GM18951 (cell line): ENCODE measurements around the gene C1orf53.
"Not testable (repeated sequence)": the region's sequence is repeated elsewhere in the genome, so short reads cannot be mapped to it uniquely, and the experiment has no call there.

Source experiments
- POLR2A ChIP-seq: IDR thresholded peaks from 4 replicates; pipeline ENCODE4 v1.6.1; 2011; ENCODE audit warnings: mild to moderate bottlenecking; ENCODE audit not compliant: insufficient read length, insufficient read depth; ENCODE audit errors: extremely low read depth
- in situ Hi-C: fragments of 300-500 bp; cut with MboI; formaldehyde crosslinking; loops from one replicate; pipeline ENCODE4 v1.12.0; 2022; ENCODE audit warnings: low sequenced_read_pairs, mixed read lengths, inconsistent platforms; ENCODE audit not compliant: unreplicated experiment

Gene C1orf53

GRCh38 chr1:197902454-197903195 is at the start of gene C1orf53:
Gene C1orf53, plus strand, starts transcription at chr1:197902630. Its CDS starts 20 bp downstream, at chr1:197902650.
- TF ChIP-seq POLR2A, result peak; percentile 57
- in situ Hi-C loops, result no loop called here

- in situ Hi-C loops, result loop anchor here (25.0 kb wide), 1 partner anchor 243 kb away; no protein-coding TSS in a partner anchor
Observed at GRCh38 chr1:197855751-197856150, 46.7 kb upstream of the C1orf53 start.

GRCh38 chr1:197857477-197857876 is 45.0 kb upstream of the C1orf53 start:
- TF ChIP-seq POLR2A, result no peak
- in situ Hi-C loops, result loop anchor here (25.0 kb wide), 1 partner anchor 245 kb away; no protein-coding TSS in a partner anchor

GRCh38 chr1:197859024-197859423 is 43.4 kb upstream of the C1orf53 start:
- no peak for TF ChIP-seq POLR2A
- in situ Hi-C loops, result loop anchor here (25.0 kb wide), 1 partner anchor 247 kb away; no protein-coding TSS in a partner anchor

GRCh38 chr1:197862221-197862620 is 40.2 kb upstream of the C1orf53 start:
- TF ChIP-seq POLR2A, result no peak
- in situ Hi-C loops, result loop anchor here (25.0 kb wide), 1 partner anchor 250 kb away; no protein-coding TSS in a partner anchor

GRCh38 chr1:197862671-197863070 is 39.8 kb upstream of the C1orf53 start:
- in situ Hi-C loops, result loop anchor here (25.0 kb wide), 1 partner anchor 250 kb away; no protein-coding TSS in a partner anchor
- TF ChIP-seq POLR2A, result no peak

GRCh38 chr1:197865809-197866208 is 36.6 kb upstream of the C1orf53 start:
- in situ Hi-C loops, result loop anchor here (25.0 kb wide), 1 partner anchor 254 kb away; no protein-coding TSS in a partner anchor
- TF ChIP-seq POLR2A, result no peak

GRCh38 chr1:197868751-197869489 is 33.5 kb upstream of the C1orf53 start:
- in situ Hi-C loops, result loop anchor here (25.0 kb wide), 1 partner anchor 257 kb away; no protein-coding TSS in a partner anchor
- no peak for TF ChIP-seq POLR2A

- TF ChIP-seq POLR2A, result no peak
- in situ Hi-C loops, result loop anchor here (25.0 kb wide), 1 partner anchor 257 kb away; no protein-coding TSS in a partner anchor
Observed at GRCh38 chr1:197869490-197870077, 32.8 kb upstream of the C1orf53 start.

- in situ Hi-C loops, result no loop called here
- TF ChIP-seq POLR2A, result no peak
Observed at GRCh38 chr1:197876894-197877293, 25.5 kb upstream of the C1orf53 start.

GRCh38 chr1:197880385-197880784 is 22.0 kb upstream of the C1orf53 start:
- in situ Hi-C loops, result not testable (repeated sequence)

GRCh38 chr1:197882241-197882640 is 20.2 kb upstream of the C1orf53 start:
- in situ Hi-C loops, result not testable (repeated sequence)

- in situ Hi-C loops, result no loop called here
Observed at GRCh38 chr1:197884173-197884572, 18.3 kb upstream of the C1orf53 start.

GRCh38 chr1:197890936-197891335 is 11.5 kb upstream of the C1orf53 start:
- no peak for TF ChIP-seq POLR2A
- in situ Hi-C loops, result no loop called here

More at GRCh38 chr1:197884173-197884572, 18.3 kb upstream of the C1orf53 start:
- TF ChIP-seq POLR2A, result no peak
